DOHH2 (cell line): ENCODE results near the gene TUBB.

Experiments
- EZH2phosphoT487 ChIP-seq: fragments of 200-600 bp; sonication (generic); IDR thresholded peaks from 2 replicates; pipeline ENCODE4 v1.6.1; 2017; ENCODE audit warnings: borderline replicate concordance, mild to moderate bottlenecking, antibody characterized with exemption, low read length, moderate library complexity, mixed read lengths
- TF ChIP-seq, protein P1 (sequence below): fragments of 200-600 bp; sonication (generic); IDR thresholded peaks from one replicate; pipeline ENCODE4 v1.5.1; 2014; ENCODE audit warnings: antibody characterized with exemption, mild to moderate bottlenecking, low read depth, low read length; ENCODE audit not compliant: poor library complexity, severe bottlenecking

DNA sequence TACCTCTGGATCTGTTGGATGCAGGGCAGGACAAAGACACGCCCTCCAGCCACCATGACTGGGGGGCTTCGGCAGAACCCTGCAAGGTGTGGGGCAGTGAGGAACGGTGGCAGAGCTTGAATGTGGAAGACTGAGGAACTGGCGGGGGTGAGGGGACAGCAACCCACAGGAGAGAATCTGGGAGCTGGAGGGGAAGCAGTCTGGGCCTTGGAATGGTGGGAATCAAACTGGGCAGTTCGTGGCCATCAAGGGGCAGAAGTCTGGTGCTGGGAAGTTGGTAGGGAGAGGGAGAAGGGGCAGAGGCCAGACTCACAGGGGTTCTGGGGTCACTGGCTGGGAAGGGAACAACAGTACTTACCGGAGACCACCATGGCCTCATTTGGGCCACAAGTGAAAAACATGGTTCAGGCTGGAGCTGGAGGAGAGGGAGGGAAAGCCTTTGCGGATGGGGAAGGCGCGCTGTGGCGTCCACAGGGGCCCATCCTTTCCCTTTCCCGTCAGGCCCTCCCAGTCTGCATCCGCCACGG lies 21.7 kb downstream of the TUBB start:
- no peak for TF ChIP-seq EZH2phosphoT487
- TF ChIP-seq, protein P1, sequence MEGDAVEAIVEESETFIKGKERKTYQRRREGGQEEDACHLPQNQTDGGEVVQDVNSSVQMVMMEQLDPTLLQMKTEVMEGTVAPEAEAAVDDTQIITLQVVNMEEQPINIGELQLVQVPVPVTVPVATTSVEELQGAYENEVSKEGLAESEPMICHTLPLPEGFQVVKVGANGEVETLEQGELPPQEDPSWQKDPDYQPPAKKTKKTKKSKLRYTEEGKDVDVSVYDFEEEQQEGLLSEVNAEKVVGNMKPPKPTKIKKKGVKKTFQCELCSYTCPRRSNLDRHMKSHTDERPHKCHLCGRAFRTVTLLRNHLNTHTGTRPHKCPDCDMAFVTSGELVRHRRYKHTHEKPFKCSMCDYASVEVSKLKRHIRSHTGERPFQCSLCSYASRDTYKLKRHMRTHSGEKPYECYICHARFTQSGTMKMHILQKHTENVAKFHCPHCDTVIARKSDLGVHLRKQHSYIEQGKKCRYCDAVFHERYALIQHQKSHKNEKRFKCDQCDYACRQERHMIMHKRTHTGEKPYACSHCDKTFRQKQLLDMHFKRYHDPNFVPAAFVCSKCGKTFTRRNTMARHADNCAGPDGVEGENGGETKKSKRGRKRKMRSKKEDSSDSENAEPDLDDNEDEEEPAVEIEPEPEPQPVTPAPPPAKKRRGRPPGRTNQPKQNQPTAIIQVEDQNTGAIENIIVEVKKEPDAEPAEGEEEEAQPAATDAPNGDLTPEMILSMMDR, result no peak
